Activated CD8-positive, alpha-beta memory T cell treated with anti-CD3 and anti-CD28 coated beads for 1 hour (primary cell): ENCODE data around the gene POU4F3.

Source experiments
- DNase-seq, 2 donors: peaks; one replicate each; pipeline ENCODE4 v3.0.0-alpha.2; 2020; ENCODE audit warnings: low read depth in 1 of 2; ENCODE audit errors: extremely low read depth in 1 of 2

The POU4F3 gene

GRCh38 chr5:146339715-146340259 is 1.1 kb downstream of the POU4F3 start:
- no peak for DNase-seq

GRCh38 chr5:146340260-146341081 is 1.8 kb downstream of the POU4F3 start:
- no peak for DNase-seq

GRCh38 chr5:146341854-146342253 is 3.2 kb downstream of the POU4F3 start:
- DNase-seq, result no peak

GRCh38 chr5:146342519-146342881 is 3.9 kb downstream of the POU4F3 start:
- no peak for DNase-seq

GRCh38 chr5:146342882-146343865 is 4.5 kb downstream of the POU4F3 start:
- no peak for DNase-seq

- no peak for DNase-seq
These were observed 5.8 kb downstream of the POU4F3 start for GRCh38 chr5:146344155-146345118.

- no peak for DNase-seq
These were observed 6.6 kb downstream of the POU4F3 start for GRCh38 chr5:146345240-146345577.

- no peak for DNase-seq
These were observed 7.1 kb downstream of the POU4F3 start for GRCh38 chr5:146345578-146346366.

GRCh38 chr5:146357126-146357525 is 18.5 kb downstream of the POU4F3 start:
- DNase-seq, result no peak

GRCh38 chr5:146359836-146360235 is 21.2 kb downstream of the POU4F3 start:
- no peak for DNase-seq

GRCh38 chr5:146363161-146363874 is 24.7 kb downstream of the POU4F3 start:
- DNase-seq, result no peak

- DNase-seq, result no peak
These were observed 27.0 kb downstream of the POU4F3 start for GRCh38 chr5:146365618-146366017.

- DNase-seq, result no peak
These were observed 28.3 kb downstream of the POU4F3 start for GRCh38 chr5:146366904-146367303.

GRCh38 chr5:146368137-146368536 is 29.5 kb downstream of the POU4F3 start:
- DNase-seq, result no peak

GRCh38 chr5:146369691-146370090 is 31.1 kb downstream of the POU4F3 start:
- no peak for DNase-seq

GRCh38 chr5:146376821-146377220 is 38.2 kb downstream of the POU4F3 start:
- no peak for DNase-seq

GRCh38 chr5:146378986-146379385 is 40.3 kb downstream of the POU4F3 start:
- no peak for DNase-seq

- no peak for DNase-seq
These were observed 42.1 kb downstream of the POU4F3 start for GRCh38 chr5:146380714-146381113.

GRCh38 chr5:146388386-146388785 is 49.7 kb downstream of the POU4F3 start:
- no peak for DNase-seq
